ENCODE measurements around the gene XCL1.

XCL1 gene

GRCh38 chr1:168615965-168616364 is 39.6 kb downstream of the XCL1 start:
- H3K9me3 ChIP-seq (ENCODE audit: low read length) = no peaks in the 10 kb centered on the region
- peaks cover 30% of the 10 kb centered on the region for H3K4me1 ChIP-seq (ENCODE audit: insufficient read depth, low read length)
- no peak overlapping the region for H2AFZ ChIP-seq (ENCODE audit: low read depth, low read length)
- H3K27me3 ChIP-seq (ENCODE audit: insufficient read depth, low read length) = no peaks in the 10 kb centered on the region
- H3K4me3 ChIP-seq (ENCODE audit: low read length) = no peak overlapping the region
- H3K36me3 ChIP-seq (ENCODE audit: insufficient read depth, low read length) = no peaks in the 10 kb centered on the region

- H3K4me3 ChIP-seq (ENCODE audit: low read length) = no peak overlapping the region
- H3K27me3 ChIP-seq (ENCODE audit: insufficient read depth, low read length) = no peaks in the 10 kb centered on the region
- no peak overlapping the region for H2AFZ ChIP-seq (ENCODE audit: low read depth, low read length)
- no peaks in the 10 kb centered on the region for H3K36me3 ChIP-seq (ENCODE audit: insufficient read depth, low read length)
- H3K4me1 ChIP-seq (ENCODE audit: insufficient read depth, low read length) = peaks cover 25% of the 10 kb centered on the region
- no peaks in the 10 kb centered on the region for H3K9me3 ChIP-seq (ENCODE audit: low read length)
Measured at GRCh38 chr1:168617974-168618750, 41.8 kb downstream of the XCL1 start.

- Histone ChIP-seq H3K4me1 (ENCODE audit: insufficient read depth, low read length) (peaks cover 19% of the 10 kb centered on the region), H3K27me3 (ENCODE audit: insufficient read depth, low read length) (no peaks in the 10 kb centered on the region), H3K36me3 (ENCODE audit: insufficient read depth, low read length) (no peaks in the 10 kb centered on the region), H2AFZ (ENCODE audit: low read depth, low read length) (no peak overlapping the region), H3K4me3 (ENCODE audit: low read length) (no peak overlapping the region), H3K9me3 (ENCODE audit: low read length) (no peaks in the 10 kb centered on the region)
Measured at GRCh38 chr1:168618886-168619285, 42.5 kb downstream of the XCL1 start.

GRCh38 chr1:168621356-168621755 is 45.0 kb downstream of the XCL1 start:
- H3K4me3 ChIP-seq (ENCODE audit: low read length) = no peak overlapping the region

GRCh38 chr1:168623003-168623828 is 46.8 kb downstream of the XCL1 start:
- Histone ChIP-seq H3K27me3 (ENCODE audit: insufficient read depth, low read length) (no peaks in the 10 kb centered on the region), H3K4me3 (ENCODE audit: low read length) (no peak overlapping the region), H3K36me3 (ENCODE audit: insufficient read depth, low read length) (no peaks in the 10 kb centered on the region), H3K9me3 (ENCODE audit: low read length) (no peaks in the 10 kb centered on the region), H2AFZ (ENCODE audit: low read depth, low read length) (no peak overlapping the region), H3K4me1 (ENCODE audit: insufficient read depth, low read length) (peaks cover 7% of the 10 kb centered on the region)

More at GRCh38 chr1:168621356-168621755, 45.0 kb downstream of the XCL1 start:
- no peaks in the 10 kb centered on the region for H3K9me3 ChIP-seq (ENCODE audit: low read length)
- H3K36me3 ChIP-seq (ENCODE audit: insufficient read depth, low read length) = no peaks in the 10 kb centered on the region
- no peaks in the 10 kb centered on the region for H3K27me3 ChIP-seq (ENCODE audit: insufficient read depth, low read length)
- no peak overlapping the region for H2AFZ ChIP-seq (ENCODE audit: low read depth, low read length)
- H3K4me1 ChIP-seq (ENCODE audit: insufficient read depth, low read length) = peaks cover 7% of the 10 kb centered on the region

- H3K9me3 ChIP-seq (ENCODE audit: low read length) = no peaks in the 10 kb centered on the region
Measured at GRCh38 chr1:168623831-168624230, 47.4 kb downstream of the XCL1 start.

GRCh38 chr1:168626326-168626725 is 49.9 kb downstream of the XCL1 start:
- no peaks in the 10 kb centered on the region for H3K36me3 ChIP-seq (ENCODE audit: insufficient read depth, low read length)
- peaks cover 4% of the 10 kb centered on the region for H3K4me1 ChIP-seq (ENCODE audit: insufficient read depth, low read length)
- no peak overlapping the region for H3K4me3 ChIP-seq (ENCODE audit: low read length)
- no peaks in the 10 kb centered on the region for H3K9me3 ChIP-seq (ENCODE audit: low read length)
- no peak overlapping the region for H2AFZ ChIP-seq (ENCODE audit: low read depth, low read length)
- H3K27me3 ChIP-seq (ENCODE audit: insufficient read depth, low read length) = no peaks in the 10 kb centered on the region

More at GRCh38 chr1:168623831-168624230, 47.4 kb downstream of the XCL1 start:
- Histone ChIP-seq H2AFZ (ENCODE audit: low read depth, low read length) (no peak overlapping the region), H3K4me1 (ENCODE audit: insufficient read depth, low read length) (peaks cover 7% of the 10 kb centered on the region), H3K4me3 (ENCODE audit: low read length) (no peak overlapping the region), H3K36me3 (ENCODE audit: insufficient read depth, low read length) (no peaks in the 10 kb centered on the region), H3K27me3 (ENCODE audit: insufficient read depth, low read length) (no peaks in the 10 kb centered on the region)

- Histone ChIP-seq H3K4me1 (ENCODE audit: insufficient read depth, low read length) (no peaks in the 10 kb centered on the region), H3K9me3 (ENCODE audit: low read length) (no peaks in the 10 kb centered on the region), H3K27me3 (ENCODE audit: insufficient read depth, low read length) (no peaks in the 10 kb centered on the region), H3K4me3 (ENCODE audit: low read length) (no peak overlapping the region), H3K36me3 (ENCODE audit: insufficient read depth, low read length) (no peaks in the 10 kb centered on the region), H2AFZ (ENCODE audit: low read depth, low read length) (no peak overlapping the region)
Measured at GRCh38 chr1:168627370-168627769, 51.0 kb downstream of the XCL1 start.

- no peaks in the 10 kb centered on the region for H3K9me3 ChIP-seq (ENCODE audit: low read length)
- H3K4me1 ChIP-seq (ENCODE audit: insufficient read depth, low read length) = no peaks in the 10 kb centered on the region
- H3K4me3 ChIP-seq (ENCODE audit: low read length) = no peak overlapping the region
- H3K27me3 ChIP-seq (ENCODE audit: insufficient read depth, low read length) = no peaks in the 10 kb centered on the region
- H2AFZ ChIP-seq (ENCODE audit: low read depth, low read length) = no peak overlapping the region
- H3K36me3 ChIP-seq (ENCODE audit: insufficient read depth, low read length) = no peaks in the 10 kb centered on the region
Measured at GRCh38 chr1:168628807-168629206, 52.4 kb downstream of the XCL1 start.

GRCh38 chr1:168629466-168629865 is 53.1 kb downstream of the XCL1 start:
- Histone ChIP-seq H2AFZ (ENCODE audit: low read depth, low read length) (no peak overlapping the region), H3K4me1 (ENCODE audit: insufficient read depth, low read length) (no peaks in the 10 kb centered on the region), H3K9me3 (ENCODE audit: low read length) (no peaks in the 10 kb centered on the region), H3K4me3 (ENCODE audit: low read length) (no peak overlapping the region), H3K27me3 (ENCODE audit: insufficient read depth, low read length) (no peaks in the 10 kb centered on the region), H3K36me3 (ENCODE audit: insufficient read depth, low read length) (no peaks in the 10 kb centered on the region)
